SK-N-SH treated with all-trans-retinoic acid at 6 μM for 48 hours (cell line): ENCODE results near the gene CREBRF.

Source experiments
- ATAC-seq: fragments of 200-7000 bp; cut with Tn5 transposase; 3 replicates; pipeline ENCODE4 v1.9.1; 2020; ENCODE audit warnings: mild to moderate bottlenecking, moderate library complexity
- ARNTL ChIP-seq: fragments of 450-650 bp; formaldehyde crosslinking; IDR thresholded peaks from 2 replicates; pipeline ENCODE4 v1.5.0; 2020; ENCODE audit warnings: low read depth, mild to moderate bottlenecking, moderate library complexity, borderline replicate concordance
- BACH2 ChIP-seq: fragments of 250-450 bp; sonication (Bioruptor Pico); IDR thresholded peaks from 2 replicates; pipeline ENCODE4 v1.9.0; 2021; ENCODE audit warnings: mild to moderate bottlenecking, borderline replicate concordance
- CREB5 ChIP-seq: fragments of 250-450 bp; sonication (Bioruptor Pico); IDR thresholded peaks from 2 replicates; pipeline ENCODE4 v1.5.1; 2020; ENCODE audit warnings: low read depth, mild to moderate bottlenecking, moderate library complexity
- CSDC2 ChIP-seq: fragments of 250-450 bp; sonication (Bioruptor Pico); IDR thresholded peaks from 2 replicates; pipeline ENCODE4 v1.5.0; 2020; ENCODE audit warnings: mild to moderate bottlenecking, moderate library complexity
- CSRNP3 ChIP-seq: fragments of 250-450 bp; sonication (Bioruptor Pico); IDR thresholded peaks from 2 replicates; pipeline ENCODE4 v1.5.1; 2021; ENCODE audit warnings: mild to moderate bottlenecking, moderate library complexity
- ESRRG ChIP-seq: fragments of 250-450 bp; sonication (Bioruptor Pico); IDR thresholded peaks from 2 replicates; pipeline ENCODE4 v1.6.1; 2021; ENCODE audit warnings: mild to moderate bottlenecking
- GLIS3 ChIP-seq: fragments of 250-450 bp; sonication (Bioruptor Pico); IDR thresholded peaks from 2 replicates; pipeline ENCODE4 v1.5.0; 2020; ENCODE audit warnings: mild to moderate bottlenecking, moderate library complexity
- ISL1 ChIP-seq: fragments of 250-450 bp; sonication (Bioruptor Pico); IDR thresholded peaks from 2 replicates; pipeline ENCODE4 v2.1.2; 2022; ENCODE audit warnings: mild to moderate bottlenecking, moderate library complexity
- OSR1 ChIP-seq: fragments of 250-450 bp; sonication (Bioruptor Pico); IDR thresholded peaks from 2 replicates; pipeline ENCODE4 v1.8.0; 2022; ENCODE audit warnings: moderate library complexity, mild to moderate bottlenecking, inconsistent platforms
- PATZ1 ChIP-seq: fragments of 250-450 bp; sonication (Bioruptor Pico); IDR thresholded peaks from 2 replicates; pipeline ENCODE4 v1.8.0; 2020; ENCODE audit warnings: mild to moderate bottlenecking, moderate library complexity, borderline replicate concordance
- POU6F1 ChIP-seq: fragments of 250-450 bp; sonication (Bioruptor Pico); IDR thresholded peaks from 2 replicates; pipeline ENCODE4 v1.8.0; 2021; ENCODE audit warnings: low read depth, mild to moderate bottlenecking, moderate library complexity, borderline replicate concordance
- PPARA ChIP-seq: fragments of 250-450 bp; sonication (Bioruptor Pico); IDR thresholded peaks from 2 replicates; pipeline ENCODE4 v1.5.0; 2020; ENCODE audit warnings: mild to moderate bottlenecking, borderline replicate concordance
- RARB ChIP-seq: fragments of 250-450 bp; sonication (Bioruptor Pico); IDR thresholded peaks from 2 replicates; pipeline ENCODE4 v1.8.0; 2021; ENCODE audit warnings: mild to moderate bottlenecking, moderate library complexity
- SNAI2 ChIP-seq: fragments of 250-450 bp; sonication (Bioruptor Pico); IDR thresholded peaks from 2 replicates; pipeline ENCODE4 v1.5.0; 2020; ENCODE audit warnings: mild to moderate bottlenecking, moderate library complexity
- TCF4 ChIP-seq: fragments of 250-450 bp; sonication (Bioruptor Pico); IDR thresholded peaks from 2 replicates; pipeline ENCODE4 v1.8.0; 2021; ENCODE audit warnings: mild to moderate bottlenecking, moderate library complexity, borderline replicate concordance
- TOX ChIP-seq: fragments of 250-450 bp; sonication (Bioruptor Pico); IDR thresholded peaks from 2 replicates; pipeline ENCODE4 v1.8.0; 2021; ENCODE audit warnings: mild to moderate bottlenecking, moderate library complexity, borderline replicate concordance
- TSHZ2 ChIP-seq: fragments of 250-450 bp; sonication (Bioruptor Pico); IDR thresholded peaks from 2 replicates; pipeline ENCODE4 v1.5.0; 2020; ENCODE audit warnings: mild to moderate bottlenecking, moderate library complexity
- ZC3H10 ChIP-seq: fragments of 250-450 bp; sonication (Bioruptor Pico); IDR thresholded peaks from 2 replicates; pipeline ENCODE4 v1.5.1; 2021; ENCODE audit warnings: mild to moderate bottlenecking, moderate library complexity
- ZFP3 ChIP-seq: fragments of 250-450 bp; sonication (Bioruptor Pico); IDR thresholded peaks from 2 replicates; pipeline ENCODE4 v1.5.0; 2020; ENCODE audit warnings: mild to moderate bottlenecking, moderate library complexity
- ZFP30 ChIP-seq: fragments of 450-650 bp; formaldehyde crosslinking; IDR thresholded peaks from 2 replicates; pipeline ENCODE4 v1.5.0; 2022; ENCODE audit warnings: mild to moderate bottlenecking, moderate library complexity
- ZNF565 ChIP-seq: fragments of 450-650 bp; formaldehyde crosslinking; conservative IDR thresholded peaks from 2 replicates; pipeline ENCODE4 v1.5.0; 2020; ENCODE audit warnings: low read depth, mild to moderate bottlenecking, moderate library complexity
- ZNF70 ChIP-seq: fragments of 450-650 bp; formaldehyde crosslinking; IDR thresholded peaks from 2 replicates; pipeline ENCODE4 v1.5.0; 2020; ENCODE audit warnings: mild to moderate bottlenecking, moderate library complexity
- ZNF8 ChIP-seq: fragments of 450-650 bp; formaldehyde crosslinking; IDR thresholded peaks from 2 replicates; pipeline ENCODE4 v1.5.0; 2020; ENCODE audit warnings: mild to moderate bottlenecking, moderate library complexity

The CREBRF gene

GRCh38 chr5:173175523-173175922, 119.4 kb downstream of the CREBRF start:
- TF ChIP-seq ZNF8 (CRISPR knock-in tag), result no peak
- TF ChIP-seq, all 23 proteins: peak for 0

GRCh38 chr5:173178369-173178910, 122.3 kb downstream of the CREBRF start:
- ATAC-seq, result no peak
- no peak for TF ChIP-seq TSHZ2 (CRISPR knock-in tag)
- no peak for TF ChIP-seq ZFP3 (CRISPR knock-in tag)
- no peak for TF ChIP-seq ZC3H10 (CRISPR knock-in tag)
- no peak for TF ChIP-seq PATZ1
- no peak for TF ChIP-seq ISL1 (CRISPR knock-in tag)
- TF ChIP-seq BACH2 (CRISPR knock-in tag), result no peak
- no peak for TF ChIP-seq CREB5 (CRISPR knock-in tag)
- no peak for TF ChIP-seq POU6F1 (CRISPR knock-in tag)
- TF ChIP-seq TCF4 (CRISPR knock-in tag), result no peak
- no peak for TF ChIP-seq CSDC2
- TF ChIP-seq GLIS3 (CRISPR knock-in tag), result no peak
- TF ChIP-seq TOX (CRISPR knock-in tag), result no peak
- TF ChIP-seq SNAI2, result no peak
- no peak for TF ChIP-seq PPARA (CRISPR knock-in tag)
- TF ChIP-seq ZFP30 (CRISPR knock-in tag), result no peak
- no peak for TF ChIP-seq RARB
- no peak for TF ChIP-seq ESRRG (CRISPR knock-in tag)
- no peak for TF ChIP-seq ZNF8 (CRISPR knock-in tag)

More at GRCh38 chr5:173175523-173175922, 119.4 kb downstream of the CREBRF start:
- ATAC-seq, result no peak

- no peak for ATAC-seq
- TF ChIP-seq CREB5 (CRISPR knock-in tag) (no peak), ZNF70 (CRISPR knock-in tag) (no peak), ZNF8 (CRISPR knock-in tag) (no peak), OSR1 (CRISPR knock-in tag) (no peak), GLIS3 (CRISPR knock-in tag) (no peak), CSRNP3 (CRISPR knock-in tag) (no peak), ZNF565 (CRISPR knock-in tag) (no peak), TOX (CRISPR knock-in tag) (no peak), BACH2 (CRISPR knock-in tag) (no peak), ARNTL (no peak), ZC3H10 (CRISPR knock-in tag) (no peak), ESRRG (CRISPR knock-in tag) (no peak), ISL1 (CRISPR knock-in tag) (no peak), PPARA (CRISPR knock-in tag) (no peak), TCF4 (CRISPR knock-in tag) (no peak), POU6F1 (CRISPR knock-in tag) (no peak)
Measured at GRCh38 chr5:173180331-173180730, 124.2 kb downstream of the CREBRF start.
